Right ventricle myocardium superior (tissue), 1 donor: Measurements from ENCODE around the gene GLUL. TPM values are rescaled to one million over a fixed set of nuclear protein-coding genes. Genes with fewer than 3 reads are reported as not detected.
"Not testable (repeated sequence)": the region's sequence is repeated elsewhere in the genome, so short reads cannot be mapped to it uniquely, and the experiment has no call there.

Source experiments
- ATAC-seq: fragments of 200-7000 bp; cut with Tn5 transposase; one replicate; pipeline ENCODE4 v1.9.1; 2020; ENCODE audit warnings: mild to moderate bottlenecking; ENCODE audit not compliant: poor library complexity
- DNase-seq: peaks from one replicate; pipeline ENCODE4 v3.0.0-alpha.2; 2020
- intact Hi-C: fragments of 100-400 bp; cut with DNase I; formaldehyde crosslinking; loops from one replicate; pipeline ENCODE4 v1.11.2; 2022
- total RNA-seq: library from RNA; stranded (reverse); fragmentation: NEBNext Ultra II Directional; extraction: Animal tissue kit (Norgen Biotek cat#: 25700); gene quantifications from one replicate; pipeline ENCODE4 v1.2.1, GENCODE V29; 2021
- donor health status: DM: no; HTN: yes; CAD: no; lungs with severe emphysema.

Gene GLUL
- total RNA-seq, 1 donor from 2014 or later, result 384 TPM

DNA sequence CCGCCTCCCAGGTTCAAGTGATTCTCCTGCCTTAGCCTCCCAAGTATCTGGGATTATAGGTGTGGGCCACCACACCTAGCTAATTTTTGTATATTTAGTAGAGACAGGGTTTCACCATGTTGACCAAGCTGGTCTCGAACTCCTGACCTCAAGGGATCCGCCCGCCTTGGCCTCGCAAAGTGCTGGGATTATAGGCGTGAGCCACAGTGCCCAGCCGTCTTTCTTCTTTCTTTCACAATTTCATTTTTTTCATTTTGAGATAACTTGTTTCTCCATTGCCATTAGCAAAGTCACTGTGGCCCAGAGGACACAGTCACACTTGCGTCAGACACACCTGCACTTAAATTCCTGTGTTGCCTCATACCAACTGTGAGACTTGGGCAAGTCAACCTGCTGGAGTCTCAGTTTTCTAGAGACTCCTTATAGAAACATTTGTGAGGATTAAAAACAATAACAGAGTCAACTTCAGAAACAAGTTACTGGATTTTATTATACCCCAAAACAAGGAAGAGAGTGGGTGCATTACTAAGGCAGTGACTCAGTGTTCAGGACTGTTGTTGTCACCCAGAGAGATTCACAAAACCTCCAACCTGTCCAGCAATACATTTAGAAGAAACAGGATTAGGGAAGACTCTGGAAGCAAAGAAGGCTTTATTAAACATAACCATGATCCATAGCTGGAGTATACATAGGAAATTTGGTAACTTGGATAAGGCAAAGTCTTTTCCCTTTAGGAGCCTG is 6.2 kb upstream of the GLUL start:
- ATAC-seq, result no peak
- intact Hi-C loops, result loop anchor here (2.0 to 10.0 kb wide), 3 partner anchors 93 to 313 kb away; no protein-coding TSS in a partner anchor
- DNase-seq, result no peak

DNA sequence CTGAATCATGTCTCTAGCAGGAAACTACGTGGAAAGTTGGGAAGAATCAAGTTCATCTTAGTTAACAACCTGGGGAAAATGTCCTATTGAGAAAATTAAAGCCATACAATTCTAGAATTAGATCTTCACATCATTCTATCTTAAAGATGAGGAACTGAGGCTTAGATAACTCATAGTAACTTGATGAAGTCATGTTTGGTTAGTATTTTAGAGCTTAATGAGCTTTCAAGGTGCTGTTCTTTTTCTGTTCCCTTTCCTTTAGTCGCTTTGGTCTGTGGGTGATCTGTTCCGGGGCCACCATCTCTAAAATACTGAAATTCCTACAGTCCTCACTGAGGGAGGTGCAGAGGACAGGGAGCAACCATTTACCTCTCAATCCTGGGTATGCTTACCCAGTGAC is 4.3 kb upstream of the GLUL start:
- ATAC-seq (no peak), DNase-seq (no peak)
- intact Hi-C loops, result loop anchor here (2.0 to 10.0 kb wide), 3 partner anchors 91 to 311 kb away; no protein-coding TSS in a partner anchor

DNA sequence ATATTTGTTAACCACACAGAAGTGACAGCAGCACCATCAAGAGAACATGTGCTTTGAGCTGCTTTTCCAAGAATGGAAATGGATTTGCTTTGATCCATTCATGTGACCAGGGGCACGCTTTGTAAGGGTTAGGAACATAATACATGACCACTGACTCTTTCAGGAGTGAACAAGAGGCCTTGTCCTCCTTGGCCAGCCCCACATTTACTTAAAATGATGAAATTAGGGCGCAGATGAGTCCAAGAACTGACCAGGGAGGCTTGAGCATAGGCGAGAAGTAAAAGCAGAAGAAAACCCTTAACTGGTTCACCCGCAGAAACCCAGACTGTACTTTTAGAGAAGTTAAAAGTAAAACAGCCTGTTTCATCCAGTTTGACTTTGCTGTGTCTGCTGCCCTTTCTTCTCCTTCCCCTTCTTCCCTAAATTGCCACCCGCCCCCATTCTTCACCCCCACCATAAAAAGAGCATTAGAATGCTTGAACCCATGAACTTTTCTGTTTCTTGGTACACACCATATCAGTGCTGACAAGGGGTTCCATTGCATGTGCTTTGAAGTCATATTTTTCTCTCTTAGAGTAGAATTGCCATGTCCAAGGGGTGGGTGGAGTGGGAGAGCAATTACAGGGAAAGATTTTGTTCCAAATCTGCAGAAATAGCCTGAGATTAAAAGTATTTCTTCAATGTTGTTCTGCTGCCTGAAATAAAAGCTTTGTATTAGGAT is 2.6 kb upstream of the GLUL start:
- intact Hi-C loops, result loop anchor here (10.0 kb wide), 1 partner anchor 89 kb away; no protein-coding TSS in a partner anchor
- DNase-seq (no peak), ATAC-seq (no peak)

DNA sequence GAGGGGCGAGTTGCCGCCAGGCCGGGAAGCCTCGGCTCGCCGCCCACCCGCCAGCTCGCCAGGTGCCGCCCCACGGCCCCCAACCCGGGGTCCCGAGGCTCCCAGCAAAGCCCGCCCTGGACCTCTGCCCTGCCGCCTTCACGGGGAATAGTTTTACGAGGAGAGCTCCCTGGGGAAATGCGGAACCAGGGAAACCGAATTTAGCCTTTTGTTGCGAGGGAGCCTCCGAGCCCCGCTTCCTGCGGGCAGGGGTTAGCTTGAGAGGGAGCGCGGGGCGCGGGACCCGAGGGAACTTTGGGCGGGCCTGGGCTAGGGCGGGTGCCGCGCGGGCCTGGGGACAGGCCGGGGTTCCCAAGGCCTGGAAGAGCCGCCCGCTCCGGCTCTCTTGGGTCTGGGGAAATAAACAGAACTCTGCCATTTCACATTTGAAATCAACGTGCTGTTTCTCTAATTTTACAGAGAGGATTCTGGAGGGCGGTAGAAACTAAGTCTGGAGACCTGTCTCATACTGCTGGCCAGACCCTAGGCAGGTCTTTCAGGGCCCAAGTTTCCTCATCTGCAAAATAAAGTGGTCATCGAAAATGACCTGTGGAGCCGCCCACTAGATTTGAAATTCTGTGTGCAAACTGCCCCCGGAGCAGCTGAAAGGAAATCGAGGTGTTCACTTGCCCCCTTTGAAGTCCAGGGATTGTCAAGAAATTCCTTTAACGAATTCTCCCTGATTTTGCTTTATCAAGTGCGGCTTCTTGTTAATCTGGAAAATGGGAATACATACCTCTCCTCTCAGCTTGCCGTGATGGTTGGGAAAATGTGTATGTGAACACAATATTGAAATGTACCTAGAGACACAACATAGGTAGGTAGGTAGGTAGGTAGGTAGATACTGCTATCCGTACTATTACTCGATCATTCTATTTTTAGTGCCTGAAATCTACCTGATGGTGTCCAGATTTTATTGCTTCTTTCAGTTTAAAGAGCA is 749 bp upstream of the GLUL start:
- intact Hi-C loops, result loop anchor here (10.0 kb wide), 1 partner anchor 88 kb away; no protein-coding TSS in a partner anchor
- DNase-seq (peak; percentile 82), ATAC-seq (peak; percentile 34)

DNA sequence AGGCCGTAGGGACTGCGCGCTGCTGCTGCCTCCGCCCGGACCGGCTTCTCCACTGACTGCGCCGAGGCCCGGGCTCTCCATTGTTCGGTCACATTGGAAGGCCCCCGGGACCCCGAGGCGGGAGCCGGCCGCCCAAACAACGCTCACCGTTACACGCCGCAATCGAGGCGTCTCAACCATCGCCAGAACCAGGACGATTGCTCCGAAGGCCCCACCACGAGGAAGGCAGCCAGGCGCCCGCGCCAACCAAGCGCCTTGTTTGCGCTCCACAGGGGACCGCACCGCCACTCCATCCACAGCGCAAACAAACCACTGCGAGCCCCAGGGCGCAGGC is 595 bp downstream of the GLUL start:
- DNase-seq, result no peak
- peak; percentile 5 for ATAC-seq
- intact Hi-C loops, result loop anchor here (10.0 kb wide), 1 partner anchor 86 kb away; no protein-coding TSS in a partner anchor

DNA sequence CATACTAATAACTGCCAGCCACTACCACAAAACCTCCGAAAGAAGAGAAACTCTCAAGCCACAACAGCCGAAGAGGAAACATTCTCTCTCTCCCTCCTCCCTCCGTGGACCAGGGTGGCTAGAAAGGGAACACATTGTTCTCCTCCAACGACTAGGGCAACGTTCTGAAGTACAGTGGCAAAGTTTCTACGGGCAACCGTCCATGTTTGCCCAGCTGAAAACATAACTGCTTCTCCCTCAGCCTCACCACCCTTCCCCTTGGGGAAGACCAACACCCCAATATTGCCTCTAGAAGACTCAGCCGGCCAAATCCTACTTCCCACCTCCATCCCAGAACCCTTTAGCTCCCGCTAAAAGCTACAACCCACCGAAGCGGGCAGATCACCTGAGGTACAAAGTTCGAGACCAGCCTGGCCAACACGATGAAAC is 2.0 kb downstream of the GLUL start:
- no peak for DNase-seq
- peak; percentile 5 for ATAC-seq
- intact Hi-C loops, result loop anchor here (10.0 kb wide), 1 partner anchor 85 kb away; no protein-coding TSS in a partner anchor

DNA sequence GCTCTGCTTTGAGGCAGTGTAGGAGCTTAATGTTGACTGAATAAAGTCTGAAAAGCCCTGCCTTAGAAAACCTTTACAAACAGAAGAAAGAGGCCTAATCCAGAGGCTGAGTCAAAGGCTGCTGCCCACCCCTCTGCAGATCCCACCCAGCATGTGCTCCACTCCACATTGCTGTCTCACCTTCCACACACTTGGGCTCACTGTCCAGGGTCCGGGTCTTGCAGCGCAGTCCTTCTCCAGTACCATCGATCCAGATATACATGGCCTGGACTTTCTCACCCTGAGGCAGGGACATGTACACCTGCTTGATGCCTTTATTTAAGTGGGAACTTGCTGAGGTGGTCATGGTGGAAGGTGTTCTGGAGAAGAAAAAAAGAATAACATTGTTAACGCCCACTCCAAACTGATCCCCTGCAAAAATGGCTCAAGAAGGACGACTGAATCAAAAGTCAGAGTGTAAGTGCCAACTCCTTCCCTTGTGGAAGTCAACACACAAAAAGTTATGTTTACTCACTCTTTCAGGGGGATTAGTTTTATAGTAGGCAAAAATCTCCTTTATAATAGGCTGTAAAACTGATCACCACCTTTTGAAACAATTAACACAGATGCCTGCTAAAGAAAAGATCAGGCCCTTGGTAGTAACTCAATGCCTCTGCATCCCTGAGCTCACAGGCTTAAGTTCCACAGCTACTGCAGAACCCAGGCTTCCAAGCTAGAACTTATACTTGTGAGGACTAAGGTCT is 3.0 kb downstream of the GLUL start:
- DNase-seq, result no peak
- ATAC-seq, result no peak
- intact Hi-C loops, result no loop called here

DNA sequence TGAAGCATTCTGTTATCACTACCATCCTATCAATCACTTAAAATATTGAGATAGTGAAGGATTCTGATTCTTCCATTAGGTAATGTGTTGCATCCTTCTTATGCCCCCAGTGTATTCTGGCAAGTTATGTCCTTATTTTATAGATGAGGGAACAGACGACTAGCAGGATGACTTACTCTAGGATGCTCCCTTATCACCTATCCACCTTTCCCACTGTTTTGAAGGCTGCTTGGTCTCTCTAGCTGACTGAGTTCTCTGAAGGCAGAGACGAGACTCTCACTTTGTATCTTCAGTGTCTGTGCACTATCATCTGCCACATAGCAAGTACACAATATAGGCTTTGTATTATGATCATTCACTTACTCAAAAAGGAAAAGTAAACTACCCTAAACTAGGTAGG is 4.0 kb downstream of the GLUL start:
- ATAC-seq, result no peak
- DNase-seq, result no peak
- intact Hi-C loops, result no loop called here

DNA sequence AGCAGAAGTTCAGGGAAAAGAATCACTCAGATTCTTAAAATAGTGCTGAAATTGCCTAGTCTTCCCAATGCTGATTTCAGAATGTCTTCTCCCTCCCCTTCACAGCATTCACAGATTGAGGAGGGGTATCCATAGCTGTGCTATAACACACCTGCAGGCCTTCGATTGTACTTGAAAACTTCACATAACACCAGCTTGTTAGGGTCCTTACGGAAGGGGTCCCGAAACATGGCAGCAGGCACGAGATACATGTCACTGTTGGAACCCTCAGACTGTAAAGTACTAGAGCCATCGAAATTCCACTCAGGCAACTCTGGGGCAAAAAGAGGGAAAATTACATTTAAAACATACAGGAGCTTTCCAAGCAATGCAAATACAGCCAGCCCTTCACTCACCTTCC is 4.6 kb downstream of the GLUL start:
- DNase-seq (no peak), ATAC-seq (no peak)
- intact Hi-C loops, result no loop called here

DNA sequence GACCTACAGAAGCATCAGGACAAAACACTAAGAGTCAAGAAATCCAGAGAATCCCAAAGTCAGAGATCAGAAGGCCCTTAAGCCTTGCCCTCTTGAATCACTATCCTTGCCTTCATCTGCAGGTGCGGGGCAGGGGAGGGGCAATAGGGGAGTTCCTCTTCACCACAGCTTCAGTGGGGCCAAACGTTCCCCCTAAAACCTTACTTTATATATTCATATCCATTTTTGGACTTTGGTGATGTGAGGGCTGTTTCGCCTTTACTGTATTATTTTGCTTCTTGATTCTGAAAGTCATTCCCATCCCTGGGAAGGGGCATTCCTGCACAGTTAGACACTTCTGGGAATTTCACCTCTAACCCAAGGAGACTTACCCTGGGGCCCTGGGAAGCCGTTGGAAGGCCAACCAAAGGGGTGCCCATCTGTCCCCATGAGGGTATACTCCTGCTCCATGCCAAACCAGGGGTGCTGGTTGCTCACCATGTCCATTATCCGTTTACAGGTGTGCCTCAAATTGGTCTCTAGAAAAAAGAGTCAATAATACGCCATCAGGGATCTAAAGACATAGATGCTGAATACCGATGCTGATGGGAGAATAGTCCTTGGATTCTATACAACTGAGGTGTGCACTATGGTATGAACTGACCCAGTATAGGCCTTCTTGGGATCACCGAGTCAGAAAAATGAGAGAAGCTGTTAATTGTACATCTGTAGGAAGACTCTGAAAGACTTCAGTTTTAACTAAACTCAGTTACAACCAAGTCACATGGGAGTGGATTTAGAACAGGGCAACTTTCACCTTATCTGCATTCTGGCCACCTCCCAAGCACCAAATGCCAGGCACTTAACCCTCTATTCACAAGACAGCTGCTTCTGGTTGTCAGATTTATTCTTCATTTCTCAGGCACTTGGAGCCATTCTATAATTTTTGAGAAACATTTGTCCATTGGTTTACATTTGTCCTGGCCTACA is 5.4 kb downstream of the GLUL start:
- no peak for ATAC-seq
- intact Hi-C loops, result no loop called here
- DNase-seq, result no peak

DNA sequence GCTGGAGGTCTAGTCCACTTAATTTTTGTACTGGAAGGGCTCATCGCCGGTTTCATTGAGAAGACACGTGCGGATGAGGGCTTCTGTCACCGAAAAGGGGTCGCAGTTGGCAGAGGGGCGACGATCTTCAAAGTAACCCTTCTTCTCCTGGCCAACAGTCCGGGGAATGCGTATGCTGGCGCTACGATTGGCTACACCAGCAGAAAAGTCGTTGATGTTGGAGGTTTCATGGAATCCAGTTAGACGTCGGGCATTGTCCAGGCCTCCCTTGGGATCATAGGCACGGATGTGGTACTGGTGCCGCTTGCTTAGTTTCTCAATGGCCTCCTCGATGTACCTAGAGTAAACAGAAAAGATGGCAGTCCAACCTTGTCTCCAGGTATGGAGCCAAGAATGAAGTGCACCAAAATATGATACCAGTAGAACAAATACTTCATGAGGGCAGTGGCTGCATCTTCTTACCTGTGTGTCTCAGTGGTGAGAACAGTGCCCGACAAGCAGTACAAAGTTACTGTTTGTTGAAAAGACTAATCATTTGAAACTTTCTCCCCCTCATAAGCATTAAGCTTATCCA is 7.1 kb downstream of the GLUL start:
- DNase-seq (no peak), ATAC-seq (no peak)
- intact Hi-C loops, result no loop called here

DNA sequence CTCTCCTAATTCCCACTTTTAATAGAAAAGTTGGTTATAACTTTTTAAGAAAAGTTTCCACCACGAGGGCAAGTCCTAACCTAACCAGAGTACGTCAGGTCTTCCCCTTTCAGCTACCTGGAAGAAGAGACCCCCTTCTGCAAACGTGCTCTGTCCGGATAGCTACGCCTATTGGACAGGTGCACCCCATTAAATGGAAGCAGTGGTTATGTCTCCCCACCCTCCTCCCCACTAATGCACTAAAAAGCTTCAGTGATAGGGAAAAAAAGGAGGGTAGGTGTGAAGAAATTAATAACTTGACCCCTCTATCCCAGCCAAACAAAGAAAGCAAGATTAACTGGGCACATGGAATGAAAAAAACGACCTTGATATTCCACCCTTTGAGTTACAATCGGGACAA is 7.7 kb downstream of the GLUL start:
- ATAC-seq (no peak), DNase-seq (no peak)
- intact Hi-C loops, result no loop called here

DNA sequence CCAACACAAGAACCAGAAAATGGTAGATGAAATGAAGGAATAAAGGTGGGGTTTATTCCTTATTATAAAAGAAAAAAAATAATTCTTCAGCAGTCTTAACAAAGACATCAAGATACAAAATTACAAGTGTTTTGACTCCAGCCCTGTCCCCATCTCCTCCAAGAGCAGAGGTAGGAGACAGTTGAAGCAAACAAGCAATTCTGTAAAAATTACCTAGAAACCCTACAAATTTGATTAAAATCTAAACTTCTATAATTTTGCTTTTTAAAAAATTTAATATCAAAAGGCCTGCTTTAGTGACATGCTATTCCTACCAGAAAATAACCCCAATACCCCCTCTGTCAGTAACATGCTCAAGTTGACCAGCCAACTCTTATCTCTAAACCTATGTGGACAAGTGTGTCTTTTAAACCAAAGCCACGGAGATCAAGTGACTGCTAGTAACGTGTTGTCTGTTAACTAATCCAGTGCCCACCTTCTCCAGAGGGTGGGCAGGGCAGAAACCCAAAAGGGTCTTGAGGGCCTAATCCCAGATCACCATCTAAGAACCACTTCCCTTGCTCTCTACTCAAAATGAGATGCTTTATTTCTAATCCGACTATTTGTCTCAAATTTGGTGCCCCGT is 8.4 kb downstream of the GLUL start:
- ATAC-seq (no peak), DNase-seq (no peak)
- intact Hi-C loops, result no loop called here

DNA sequence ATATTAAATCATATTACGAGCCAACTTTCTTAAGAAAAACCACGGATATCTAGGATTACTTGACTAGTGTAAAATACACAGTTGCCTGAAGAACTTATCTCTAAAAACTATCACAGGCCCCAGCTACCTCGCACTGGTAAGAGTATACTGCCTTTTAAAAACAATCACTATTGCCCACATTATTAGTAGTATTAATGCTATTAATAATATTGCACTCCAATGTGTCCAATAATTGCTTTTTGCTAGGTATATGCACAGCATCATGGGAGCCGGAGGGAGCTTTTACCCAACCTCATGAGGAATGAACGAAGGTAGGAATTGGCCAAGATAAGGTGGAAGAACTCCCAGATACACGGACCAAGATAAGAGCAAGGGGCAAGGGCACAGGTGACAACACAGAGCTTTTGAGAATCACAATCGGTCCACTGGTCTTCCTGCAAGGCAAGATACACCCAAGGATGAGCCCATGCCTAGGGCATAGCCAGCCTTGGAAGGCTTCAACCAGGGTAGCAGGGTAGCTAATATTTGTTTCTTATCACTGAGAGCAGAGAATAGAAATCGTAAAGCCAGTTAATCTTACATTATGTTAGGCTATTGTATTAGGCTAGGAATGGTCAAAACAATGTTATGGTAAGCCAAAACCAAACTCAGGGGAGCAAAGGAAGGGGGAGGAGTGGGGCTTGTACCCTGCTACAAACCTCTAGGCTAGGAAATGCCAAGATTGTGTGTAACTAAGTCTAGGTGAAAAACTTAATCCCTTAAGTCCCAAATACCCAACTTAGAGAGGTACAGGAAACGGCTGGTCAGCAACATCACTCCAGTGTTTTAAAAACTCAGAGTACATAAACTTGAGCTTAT is 9.4 kb downstream of the GLUL start:
- DNase-seq, result no peak
- ATAC-seq, result no peak
- intact Hi-C loops, result no loop called here

DNA sequence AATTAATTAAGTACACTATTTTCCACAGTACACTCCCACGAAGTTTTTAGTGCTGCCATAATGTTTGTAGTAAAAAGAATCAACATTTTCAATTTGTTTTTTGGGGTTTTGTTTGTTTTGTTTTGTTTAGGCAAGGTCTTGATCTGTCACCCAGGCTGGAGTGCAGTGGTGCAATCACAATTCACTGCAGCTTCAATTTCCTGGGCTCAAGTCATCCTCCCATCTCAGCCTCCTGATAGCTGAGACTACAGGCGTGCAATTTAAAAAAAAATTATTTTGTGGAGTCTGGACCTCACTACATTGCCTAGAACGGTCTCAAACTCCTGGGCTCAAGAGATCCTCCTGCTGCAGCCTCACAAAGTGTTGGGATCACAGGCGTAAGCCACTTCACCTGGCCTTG is 11.4 kb downstream of the GLUL start:
- ATAC-seq (peak; percentile 6), DNase-seq (no peak)
- intact Hi-C loops, result no loop called here

DNA sequence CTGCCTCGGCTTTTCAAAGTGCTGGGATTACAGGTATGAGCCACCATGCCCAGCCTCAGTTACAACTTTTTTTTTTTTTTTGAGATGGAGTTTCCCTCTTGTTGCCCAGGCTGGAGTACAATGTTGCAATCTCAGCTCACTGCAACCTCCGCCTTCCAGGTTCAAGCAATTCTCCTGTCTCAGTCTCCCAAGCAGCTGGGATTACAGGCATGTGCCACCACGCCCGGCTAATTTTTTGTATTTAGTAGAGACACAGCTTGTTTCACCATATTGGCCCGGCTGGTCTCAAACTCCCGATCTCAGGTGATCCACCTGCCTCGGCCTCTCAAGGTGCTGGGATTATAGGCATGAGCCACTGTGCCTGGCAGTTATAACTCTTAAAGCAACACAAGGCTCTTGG is 11.8 kb downstream of the GLUL start:
- intact Hi-C loops, DNase-seq: not testable (repeated sequence)
- ATAC-seq, result peak; percentile 5
